HepG2 (cell line): ENCODE results near the gene ATP5MK. TPM values are rescaled to one million over a fixed set of nuclear protein-coding genes. Genes with fewer than 3 reads are reported as not detected.

Experiments
- AGO1 ChIP-seq: fragments of 200-400 bp; formaldehyde crosslinking; IDR thresholded peaks from 2 replicates; pipeline ENCODE4 v1.6.1; 2017; ENCODE audit warnings: mild to moderate bottlenecking, low read depth, low read length, moderate library complexity; ENCODE audit not compliant: poor library complexity, severe bottlenecking
- CC2D1A ChIP-seq: sonication (generic); formaldehyde crosslinking; IDR thresholded peaks from 2 replicates; pipeline ENCODE4 v1.8.1; 2023; ENCODE audit warnings: mild to moderate bottlenecking, missing genetic modification reagents
- FOXK1 ChIP-seq: sonication (generic); formaldehyde crosslinking; IDR thresholded peaks from 2 replicates; pipeline ENCODE4 v1.4.0; 2020; ENCODE audit warnings: low read depth, missing genetic modification reagents, borderline replicate concordance
- MIER2 ChIP-seq: IDR thresholded peaks from 2 replicates; pipeline ENCODE4 v1.6.1; 2016; ENCODE audit warnings: missing biosample characterization, missing genetic modification reagents
- RBM39 ChIP-seq: fragments of 200-400 bp; formaldehyde crosslinking; IDR thresholded peaks from one replicate; pipeline ENCODE4 v1.6.1; 2018; ENCODE audit warnings: antibody characterized with exemption, mild to moderate bottlenecking, low read depth, low read length; ENCODE audit not compliant: poor library complexity, severe bottlenecking
- SIX4 ChIP-seq: sonication (generic); formaldehyde crosslinking; IDR thresholded peaks from 2 replicates; pipeline ENCODE4 v1.4.0; 2020; ENCODE audit warnings: missing genetic modification reagents
- SMAD1 ChIP-seq: sonication (generic); formaldehyde crosslinking; IDR thresholded peaks from 2 replicates; pipeline ENCODE4 v1.4.0; 2020; ENCODE audit warnings: missing genetic modification reagents, low read depth, mild to moderate bottlenecking, borderline replicate concordance
- U2AF1 ChIP-seq: fragments of 200-400 bp; formaldehyde crosslinking; optimal IDR thresholded peaks from 2 replicates; pipeline ENCODE3; 2017; ENCODE audit warnings: mild to moderate bottlenecking, low read depth, low read length
- ZNF33B ChIP-seq: sonication (generic); formaldehyde crosslinking; IDR thresholded peaks from 2 replicates; pipeline ENCODE4 v1.5.1; 2020; ENCODE audit warnings: mild to moderate bottlenecking, missing genetic modification reagents
- ZNF709 ChIP-seq: sonication (generic); formaldehyde crosslinking; IDR thresholded peaks from 2 replicates; pipeline ENCODE4 v1.5.0; 2020; ENCODE audit warnings: mild to moderate bottlenecking, missing genetic modification reagents
- polyA plus RNA-seq, 8 experiments: library from polyadenylated mRNA; depleted of rRNA in 3 of 8; stranded (reverse) in 7 of 8; unstranded in 1 of 8; fragments of >200 nt; fragmentation: Illumina TruSeq in 4 of 8; extraction: Trizol in 4 of 8; gene quantifications; 2 replicates each; pipeline versions ENCODE4 v1.2.1 to v1.2.3, GENCODE V29; 2011 to 2016; ENCODE audit warnings: low read depth in 4 of 8, missing spikeins in 1 of 8, mixed read lengths in 1 of 8; ENCODE audit not compliant: insufficient read depth in 1 of 8
- total RNA-seq, 5 experiments: library from RNA; depleted of rRNA; stranded (reverse); fragments of >200 nt; fragmentation: Illumina TruSeq; extraction: Trizol; gene quantifications; 2 replicates each; pipeline ENCODE4 v1.2.3, GENCODE V29; 2016; ENCODE audit warnings: low read depth in 1 of 5
- TF ChIP-seq, protein P1 (sequence below): IDR thresholded peaks from 2 replicates; pipeline ENCODE4 v1.6.1; 2016; ENCODE audit warnings: low read depth, missing genetic modification reagents, missing compliant biosample characterization
- TF ChIP-seq, protein P2 (sequence below): sonication (generic); formaldehyde crosslinking; IDR thresholded peaks from 2 replicates; pipeline ENCODE4 v1.4.0; 2020; ENCODE audit warnings: mild to moderate bottlenecking, missing genetic modification reagents
- TF ChIP-seq, protein P3 (sequence below): IDR thresholded peaks from 2 replicates; pipeline ENCODE4 v1.6.1; 2016; ENCODE audit warnings: mild to moderate bottlenecking
- TF ChIP-seq, protein P4 (sequence below): sonication (generic); formaldehyde crosslinking; conservative IDR thresholded peaks from 2 replicates; pipeline ENCODE4 v1.4.0; 2020; ENCODE audit warnings: missing genetic modification reagents

Gene ATP5MK
- total and polyA plus RNA-seq, 2 of the 13 experiments (the other 11 are each of a cell fraction or from before 2014, with no cell fraction given) = 312 to 517 TPM

DNA sequence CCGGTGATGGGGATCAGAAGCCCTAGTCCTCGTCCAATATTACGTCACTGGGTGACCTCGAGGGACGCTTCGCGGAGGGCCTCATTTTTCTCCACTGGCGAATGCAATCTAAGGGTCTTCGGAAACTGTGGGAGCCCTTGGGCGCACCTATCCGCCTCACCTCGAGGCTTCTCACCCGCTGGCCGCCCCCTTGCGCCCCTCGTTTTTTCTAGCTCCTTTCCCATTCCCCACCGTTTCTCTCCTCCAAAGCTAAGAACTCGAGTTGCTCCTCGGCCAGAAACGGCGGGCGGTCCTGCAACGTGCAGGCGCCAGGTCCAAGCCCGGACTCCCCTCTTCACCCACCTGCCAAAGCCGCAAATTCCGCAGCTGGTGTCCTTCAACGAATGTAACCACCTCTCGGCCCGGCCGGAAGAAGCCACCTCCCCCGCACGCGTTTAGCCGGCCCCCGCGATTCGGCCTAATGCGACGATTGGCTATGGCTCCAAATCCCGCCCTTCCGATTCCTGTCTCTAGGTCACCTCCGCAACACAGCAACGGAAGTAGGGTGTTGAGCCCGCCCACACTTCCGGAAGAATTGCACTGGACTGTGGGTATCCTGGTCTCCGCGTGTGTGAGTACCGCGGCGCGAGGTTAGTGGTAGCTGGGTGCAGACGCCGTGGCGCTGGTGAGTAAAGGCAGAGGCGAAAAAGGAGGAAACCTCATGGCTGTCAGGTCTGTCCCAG is at the start of gene ATP5MK, which contains the start of gene PDCD11 (continued):
- TF ChIP-seq, protein P1, sequence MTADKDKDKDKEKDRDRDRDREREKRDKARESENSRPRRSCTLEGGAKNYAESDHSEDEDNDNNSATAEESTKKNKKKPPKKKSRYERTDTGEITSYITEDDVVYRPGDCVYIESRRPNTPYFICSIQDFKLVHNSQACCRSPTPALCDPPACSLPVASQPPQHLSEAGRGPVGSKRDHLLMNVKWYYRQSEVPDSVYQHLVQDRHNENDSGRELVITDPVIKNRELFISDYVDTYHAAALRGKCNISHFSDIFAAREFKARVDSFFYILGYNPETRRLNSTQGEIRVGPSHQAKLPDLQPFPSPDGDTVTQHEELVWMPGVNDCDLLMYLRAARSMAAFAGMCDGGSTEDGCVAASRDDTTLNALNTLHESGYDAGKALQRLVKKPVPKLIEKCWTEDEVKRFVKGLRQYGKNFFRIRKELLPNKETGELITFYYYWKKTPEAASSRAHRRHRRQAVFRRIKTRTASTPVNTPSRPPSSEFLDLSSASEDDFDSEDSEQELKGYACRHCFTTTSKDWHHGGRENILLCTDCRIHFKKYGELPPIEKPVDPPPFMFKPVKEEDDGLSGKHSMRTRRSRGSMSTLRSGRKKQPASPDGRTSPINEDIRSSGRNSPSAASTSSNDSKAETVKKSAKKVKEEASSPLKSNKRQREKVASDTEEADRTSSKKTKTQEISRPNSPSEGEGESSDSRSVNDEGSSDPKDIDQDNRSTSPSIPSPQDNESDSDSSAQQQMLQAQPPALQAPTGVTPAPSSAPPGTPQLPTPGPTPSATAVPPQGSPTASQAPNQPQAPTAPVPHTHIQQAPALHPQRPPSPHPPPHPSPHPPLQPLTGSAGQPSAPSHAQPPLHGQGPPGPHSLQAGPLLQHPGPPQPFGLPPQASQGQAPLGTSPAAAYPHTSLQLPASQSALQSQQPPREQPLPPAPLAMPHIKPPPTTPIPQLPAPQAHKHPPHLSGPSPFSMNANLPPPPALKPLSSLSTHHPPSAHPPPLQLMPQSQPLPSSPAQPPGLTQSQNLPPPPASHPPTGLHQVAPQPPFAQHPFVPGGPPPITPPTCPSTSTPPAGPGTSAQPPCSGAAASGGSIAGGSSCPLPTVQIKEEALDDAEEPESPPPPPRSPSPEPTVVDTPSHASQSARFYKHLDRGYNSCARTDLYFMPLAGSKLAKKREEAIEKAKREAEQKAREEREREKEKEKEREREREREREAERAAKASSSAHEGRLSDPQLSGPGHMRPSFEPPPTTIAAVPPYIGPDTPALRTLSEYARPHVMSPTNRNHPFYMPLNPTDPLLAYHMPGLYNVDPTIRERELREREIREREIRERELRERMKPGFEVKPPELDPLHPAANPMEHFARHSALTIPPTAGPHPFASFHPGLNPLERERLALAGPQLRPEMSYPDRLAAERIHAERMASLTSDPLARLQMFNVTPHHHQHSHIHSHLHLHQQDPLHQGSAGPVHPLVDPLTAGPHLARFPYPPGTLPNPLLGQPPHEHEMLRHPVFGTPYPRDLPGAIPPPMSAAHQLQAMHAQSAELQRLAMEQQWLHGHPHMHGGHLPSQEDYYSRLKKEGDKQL = peak; percentile 47; the same call in 1 of the 2 replicates
- TF ChIP-seq FOXK1 (CRISPR knock-in tag) (peak; percentile 96), RBM39 (peak; percentile 75), MIER2 (CRISPR knock-in tag) (no peak), ZNF33B (CRISPR knock-in tag) (0 out of 2 replicates have a peak, but pooled peaks have one; percentile 48), ZNF709 (CRISPR knock-in tag) (peak; percentile 90; the same call in 1 of the 2 replicates), CC2D1A (no peak), U2AF1 (no peak), SIX4 (no peak; the same call in 1 of the 2 replicates), AGO1 (peak; percentile 53), SMAD1 (CRISPR knock-in tag) (no peak)
- TF ChIP-seq, protein P2, sequence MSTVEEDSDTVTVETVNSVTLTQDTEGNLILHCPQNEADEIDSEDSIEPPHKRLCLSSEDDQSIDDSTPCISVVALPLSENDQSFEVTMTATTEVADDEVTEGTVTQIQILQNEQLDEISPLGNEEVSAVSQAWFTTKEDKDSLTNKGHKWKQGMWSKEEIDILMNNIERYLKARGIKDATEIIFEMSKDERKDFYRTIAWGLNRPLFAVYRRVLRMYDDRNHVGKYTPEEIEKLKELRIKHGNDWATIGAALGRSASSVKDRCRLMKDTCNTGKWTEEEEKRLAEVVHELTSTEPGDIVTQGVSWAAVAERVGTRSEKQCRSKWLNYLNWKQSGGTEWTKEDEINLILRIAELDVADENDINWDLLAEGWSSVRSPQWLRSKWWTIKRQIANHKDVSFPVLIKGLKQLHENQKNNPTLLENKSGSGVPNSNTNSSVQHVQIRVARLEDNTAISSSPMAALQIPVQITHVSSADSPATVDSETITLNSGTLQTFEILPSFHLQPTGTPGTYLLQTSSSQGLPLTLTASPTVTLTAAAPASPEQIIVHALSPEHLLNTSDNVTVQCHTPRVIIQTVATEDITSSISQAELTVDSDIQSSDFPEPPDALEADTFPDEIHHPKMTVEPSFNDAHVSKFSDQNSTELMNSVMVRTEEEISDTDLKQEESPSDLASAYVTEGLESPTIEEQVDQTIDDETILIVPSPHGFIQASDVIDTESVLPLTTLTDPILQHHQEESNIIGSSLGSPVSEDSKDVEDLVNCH (CRISPR knock-in tag) = 0 out of 2 replicates have a peak, but pooled peaks have one; percentile 41
- TF ChIP-seq, protein P3, sequence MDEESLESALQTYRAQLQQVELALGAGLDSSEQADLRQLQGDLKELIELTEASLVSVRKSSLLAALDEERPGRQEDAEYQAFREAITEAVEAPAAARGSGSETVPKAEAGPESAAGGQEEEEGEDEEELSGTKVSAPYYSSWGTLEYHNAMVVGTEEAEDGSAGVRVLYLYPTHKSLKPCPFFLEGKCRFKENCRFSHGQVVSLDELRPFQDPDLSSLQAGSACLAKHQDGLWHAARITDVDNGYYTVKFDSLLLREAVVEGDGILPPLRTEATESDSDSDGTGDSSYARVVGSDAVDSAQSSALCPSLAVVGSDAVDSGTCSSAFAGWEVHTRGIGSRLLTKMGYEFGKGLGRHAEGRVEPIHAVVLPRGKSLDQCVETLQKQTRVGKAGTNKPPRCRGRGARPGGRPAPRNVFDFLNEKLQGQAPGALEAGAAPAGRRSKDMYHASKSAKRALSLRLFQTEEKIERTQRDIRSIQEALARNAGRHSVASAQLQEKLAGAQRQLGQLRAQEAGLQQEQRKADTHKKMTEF = peak; percentile 84
- TF ChIP-seq, protein P4, sequence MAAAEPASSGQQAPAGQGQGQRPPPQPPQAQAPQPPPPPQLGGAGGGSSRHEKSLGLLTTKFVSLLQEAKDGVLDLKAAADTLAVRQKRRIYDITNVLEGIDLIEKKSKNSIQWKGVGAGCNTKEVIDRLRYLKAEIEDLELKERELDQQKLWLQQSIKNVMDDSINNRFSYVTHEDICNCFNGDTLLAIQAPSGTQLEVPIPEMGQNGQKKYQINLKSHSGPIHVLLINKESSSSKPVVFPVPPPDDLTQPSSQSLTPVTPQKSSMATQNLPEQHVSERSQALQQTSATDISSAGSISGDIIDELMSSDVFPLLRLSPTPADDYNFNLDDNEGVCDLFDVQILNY (CRISPR knock-in tag) = 0 out of 2 replicates have a peak, but pooled peaks have one; percentile 16
